Stimulated activated CD8-positive, alpha-beta memory T cell treated with anti-CD3 and anti-CD28 coated beads, Interleukin-2, amount 100 ng/mL, for 1 hour (primary cell): ENCODE data around the gene OSBPL6.
"Not testable (repeated sequence)": the region's sequence is repeated elsewhere in the genome, so short reads cannot be mapped to it uniquely, and the experiment has no call there.

Source experiments
- DNase-seq, 2 donors: peaks; one replicate each; pipeline ENCODE4 v3.0.0-alpha.2; 2020; ENCODE audit warnings: low read depth in 2 of 2

OSBPL6 gene

GRCh38 chr2:178350051-178350450 is 155.7 kb downstream of the OSBPL6 start:
- no peak for DNase-seq

DNA sequence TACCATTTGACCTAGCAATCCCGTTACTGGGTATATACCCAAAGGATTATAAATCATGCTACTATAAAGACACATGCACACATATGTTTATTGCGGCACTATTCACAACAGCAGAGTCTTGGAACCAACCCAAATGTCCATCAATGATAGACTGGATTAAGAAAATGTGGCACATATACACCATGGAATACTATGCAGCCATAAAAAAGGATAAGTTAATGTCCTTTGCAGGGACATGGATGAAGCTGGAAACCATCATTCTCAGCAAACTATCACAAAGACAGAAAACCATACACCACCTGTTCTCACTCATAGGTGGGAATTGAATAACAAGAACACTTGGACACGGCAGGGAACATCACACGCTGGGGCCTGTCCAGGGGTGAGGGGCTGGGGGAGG is 163.4 kb downstream of the OSBPL6 start:
- DNase-seq, result not testable (repeated sequence)

GRCh38 chr2:178359192-178359912 is 165.0 kb downstream of the OSBPL6 start:
- no peak for DNase-seq

DNA sequence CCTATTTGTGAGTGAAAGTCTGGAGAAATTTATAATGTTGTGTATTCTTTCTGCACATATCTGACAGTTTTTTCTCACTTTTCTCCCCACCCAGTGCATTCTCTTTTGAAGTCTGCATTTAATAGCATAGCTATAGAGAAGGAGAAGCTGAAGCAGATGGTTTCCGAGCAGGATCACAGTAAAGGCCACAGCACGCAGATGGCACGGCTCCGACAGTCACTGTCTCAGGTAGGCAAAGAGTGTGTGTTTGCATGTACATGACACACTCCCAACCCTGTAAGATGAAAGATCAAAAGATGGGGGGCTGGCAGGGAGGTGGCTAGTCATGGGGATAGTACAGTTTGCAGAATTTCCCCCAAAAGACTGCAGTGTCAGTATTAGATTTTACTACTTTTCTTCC is 167.3 kb downstream of the OSBPL6 start:
- no peak for DNase-seq

- no peak for DNase-seq
Measured at GRCh38 chr2:178363252-178363651, 168.9 kb downstream of the OSBPL6 start.

- no peak for DNase-seq
Measured at GRCh38 chr2:178365116-178365515, 170.8 kb downstream of the OSBPL6 start.

DNA sequence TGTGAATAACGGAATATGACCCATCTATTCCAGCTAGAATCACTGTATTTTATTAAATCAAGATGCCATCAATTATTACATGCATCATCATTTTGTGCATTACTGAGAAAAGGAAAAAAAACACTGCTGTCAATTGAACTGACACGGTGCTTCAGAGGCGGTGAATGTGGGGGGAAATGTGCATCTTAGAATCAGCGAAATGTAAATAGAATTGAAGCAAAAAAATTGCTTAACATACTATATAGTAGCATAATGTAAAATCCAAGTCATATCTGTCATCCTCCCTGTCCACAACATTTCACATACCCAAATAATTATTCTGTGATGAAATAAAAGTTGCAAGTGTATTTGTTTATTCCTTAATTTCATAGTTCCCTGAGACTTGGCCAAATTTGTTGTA is 172.1 kb downstream of the OSBPL6 start:
- DNase-seq, result no peak

- no peak for DNase-seq
Measured at GRCh38 chr2:178367344-178367743, 173.0 kb downstream of the OSBPL6 start.

DNA sequence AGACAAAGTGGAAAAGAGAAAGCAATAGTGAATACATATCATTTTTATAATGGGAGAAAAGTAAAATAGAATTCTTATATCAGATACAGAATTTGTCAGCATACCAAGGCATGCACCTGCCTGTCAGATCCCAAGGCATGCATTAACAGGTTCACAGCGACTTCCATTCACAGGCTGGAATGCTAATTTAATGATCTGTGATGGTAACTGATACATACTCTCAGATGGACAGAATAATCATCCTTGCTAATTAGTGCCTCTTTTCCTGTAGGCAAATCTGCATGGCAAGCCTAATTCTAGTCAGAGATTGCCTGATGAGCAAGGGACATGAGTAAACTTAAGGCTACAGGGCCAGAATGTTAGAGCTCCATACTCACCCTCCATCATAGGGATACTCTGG is 180.6 kb downstream of the OSBPL6 start:
- no peak for DNase-seq

DNA sequence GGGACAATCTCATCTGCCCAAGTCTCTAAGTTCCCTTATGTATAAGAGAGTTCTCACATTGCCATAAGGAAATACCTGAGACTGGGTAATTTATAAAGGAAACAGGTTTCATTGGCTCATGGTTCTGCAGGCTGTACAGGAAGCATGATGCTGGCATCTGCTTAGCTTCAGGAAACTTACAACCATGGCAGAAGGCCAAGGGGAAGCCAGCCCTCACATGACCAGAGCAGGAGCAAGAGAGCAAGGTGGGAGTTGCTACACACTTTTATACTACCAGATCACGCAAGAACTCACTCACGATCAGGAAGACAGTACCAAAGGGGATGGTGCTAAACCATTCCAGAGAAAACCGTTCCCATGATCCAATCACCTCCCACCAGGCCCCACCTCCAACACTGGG is 182.7 kb downstream of the OSBPL6 start:
- DNase-seq, result no peak

DNA sequence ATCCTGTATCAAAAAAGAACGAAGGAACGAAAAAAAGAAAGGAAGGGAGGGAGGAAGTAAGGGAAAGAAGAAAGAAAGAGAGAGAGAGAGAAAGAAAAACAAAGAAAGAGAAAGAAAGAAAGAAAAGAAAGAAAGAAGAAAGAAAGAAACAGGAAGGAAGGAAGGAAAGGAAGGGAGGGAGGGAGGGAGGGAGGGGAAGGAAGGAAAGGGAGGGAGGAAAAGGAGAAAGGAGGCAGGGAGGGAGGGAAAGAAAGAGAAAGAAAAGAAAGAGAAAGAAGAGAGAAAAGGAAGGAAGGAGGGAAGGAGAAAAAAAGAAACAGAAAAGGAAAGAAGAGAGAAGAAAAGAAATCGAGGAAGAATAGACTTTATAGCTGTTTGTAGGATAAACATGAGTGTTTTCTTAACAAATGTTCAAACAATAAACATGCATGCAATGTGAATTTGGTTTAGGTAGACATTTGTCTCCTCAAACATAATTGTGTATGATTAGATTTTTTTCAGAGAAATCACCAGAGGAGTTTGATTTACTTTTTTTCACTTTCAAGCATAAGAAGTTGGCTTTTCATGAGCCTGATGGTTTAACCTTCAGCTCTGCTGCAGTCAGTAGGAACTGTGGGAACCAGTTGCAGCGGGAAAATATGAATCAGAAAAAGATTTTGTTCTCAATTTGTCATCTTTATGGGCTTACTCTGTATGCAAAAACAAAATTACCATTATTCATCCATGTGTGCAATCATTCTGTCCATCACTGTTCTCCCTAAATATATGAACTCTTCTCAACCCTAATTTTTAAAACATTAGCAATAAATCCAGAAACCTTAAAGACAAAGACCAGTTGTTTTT is 185.1 kb downstream of the OSBPL6 start:
- no peak for DNase-seq

- no peak for DNase-seq
Measured at GRCh38 chr2:178380763-178381162, 186.5 kb downstream of the OSBPL6 start.

DNA sequence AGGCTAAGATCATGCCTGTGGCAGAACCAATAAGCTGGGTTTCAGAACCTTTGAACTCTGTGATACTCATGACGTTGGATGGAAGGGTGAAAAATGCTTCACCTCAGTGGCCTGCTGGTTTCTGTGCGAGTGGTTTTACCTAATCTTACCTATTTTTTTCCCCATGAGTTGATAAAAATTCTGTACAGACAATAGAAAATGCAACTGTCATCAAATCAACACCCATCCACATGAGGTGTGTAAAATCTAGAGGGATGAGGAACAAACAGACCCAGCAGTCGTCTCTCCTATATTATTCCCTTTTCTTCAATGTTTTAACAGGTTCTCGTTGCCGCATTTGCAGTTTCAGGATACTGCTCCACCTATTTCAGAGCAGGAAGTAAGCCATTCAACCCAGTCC is 189.4 kb downstream of the OSBPL6 start:
- DNase-seq, result no peak

GRCh38 chr2:178385595-178386148 is 191.4 kb downstream of the OSBPL6 start:
- DNase-seq, result no peak

GRCh38 chr2:178386986-178387597 is 192.8 kb downstream of the OSBPL6 start:
- no peak for DNase-seq

DNA sequence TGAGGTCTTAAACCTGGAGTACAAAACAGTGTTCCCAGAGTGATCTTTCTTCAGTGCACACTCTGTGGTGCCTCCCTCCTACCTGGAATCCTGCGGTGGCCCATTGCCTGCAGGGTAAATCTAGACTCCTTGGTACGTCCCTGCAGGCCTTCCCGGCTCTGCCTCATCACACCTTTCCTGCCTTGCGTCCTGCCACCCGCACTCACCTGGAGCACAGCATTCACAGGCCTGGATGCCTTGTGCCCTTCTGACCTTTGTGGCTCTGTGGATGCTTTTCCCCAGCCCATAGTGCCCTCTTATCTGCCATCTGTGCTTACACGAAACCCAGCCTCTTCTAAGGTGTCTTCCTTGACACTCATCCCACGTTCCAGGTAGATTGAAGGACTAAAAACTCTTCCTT is 194.0 kb downstream of the OSBPL6 start:
- DNase-seq, result no peak

- DNase-seq, result no peak
Measured at GRCh38 chr2:178391701-178392100, 197.4 kb downstream of the OSBPL6 start.

DNA sequence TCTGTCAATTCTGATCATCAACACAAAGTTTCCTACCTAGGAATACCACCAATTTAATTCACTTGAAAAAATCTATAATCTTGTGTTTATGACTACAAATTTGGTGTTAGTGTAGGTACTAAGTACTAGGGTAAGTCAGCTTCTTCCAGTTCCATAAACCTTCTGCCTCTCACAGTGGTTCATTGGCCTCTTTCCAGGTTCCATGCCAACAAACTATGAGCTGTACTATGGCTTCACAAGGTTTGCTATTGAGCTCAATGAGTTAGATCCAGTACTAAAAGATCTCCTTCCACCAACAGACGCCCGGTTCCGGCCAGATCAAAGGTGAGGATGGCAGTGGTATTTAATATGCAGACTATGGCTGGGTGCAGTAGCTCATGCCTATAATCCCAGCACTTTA is 197.9 kb downstream of the OSBPL6 start:
- DNase-seq, result no peak

- DNase-seq, result no peak
Measured at GRCh38 chr2:178394859-178395258, 200.5 kb downstream of the OSBPL6 start.

DNA sequence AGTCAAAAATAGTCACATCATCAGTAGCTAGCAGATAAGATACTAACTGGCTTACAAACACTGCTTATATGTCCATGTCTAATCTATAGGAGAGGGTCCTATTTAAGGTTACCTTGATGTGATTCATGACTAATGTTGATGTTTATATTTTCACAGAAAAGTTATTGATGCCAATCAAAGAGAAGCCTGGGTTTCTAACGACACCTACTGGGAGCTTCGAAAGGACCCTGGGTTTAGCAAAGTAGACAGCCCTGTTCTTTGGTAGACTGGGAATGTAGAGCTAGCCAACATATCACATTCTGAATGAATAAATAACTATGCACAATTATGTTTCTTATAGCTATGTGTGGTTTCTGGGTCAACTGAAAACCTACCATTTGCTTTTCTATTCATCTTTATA is 201.0 kb downstream of the OSBPL6 start:
- no peak for DNase-seq

- DNase-seq, result no peak
Measured at GRCh38 chr2:178395941-178396570, 201.7 kb downstream of the OSBPL6 start.

GRCh38 chr2:178397002-178397605 is 202.8 kb downstream of the OSBPL6 start:
- DNase-seq, result no peak
